HEK293T (cell line): Measurements from ENCODE around the gene ECSIT.
A peak's percentile ranks its signal among the peaks of the same experiment; 100 is the strongest.

Experiments
- CTCF ChIA-PET: fragments of 350-600 bp; formaldehyde crosslinking; extraction: SDS; loops from one replicate; lab custom pipeline; 2021; ENCODE audit warnings: antibody characterized with exemption, inconsistent platforms; lab: Yijun Ruan, JAX
- POLR2A ChIA-PET: fragments of 350-600 bp; formaldehyde crosslinking; extraction: SDS; loops from one replicate; lab custom pipeline; 2020; ENCODE audit warnings: antibody characterized with exemption, inconsistent platforms; lab: Yijun Ruan, JAX
- DNase-seq: peaks from one replicate; pipeline ENCODE4 v3.0.0; 2012; ENCODE audit warnings: mixed read lengths; ENCODE audit errors: extremely low spot score
- ARNT ChIP-seq: fragments of 450-650 bp; IDR thresholded peaks from 2 replicates; pipeline ENCODE4 v1.6.1; 2017; ENCODE audit warnings: mild to moderate bottlenecking
- BHLHE40 ChIP-seq: fragments of 450-650 bp; IDR thresholded peaks from 2 replicates; pipeline ENCODE4 v1.6.1; 2016; ENCODE audit warnings: mild to moderate bottlenecking, moderate library complexity, borderline replicate concordance
- CTBP1 ChIP-seq: fragments of 450-650 bp; IDR thresholded peaks from 2 replicates; pipeline ENCODE4 v1.6.1; 2016; ENCODE audit warnings: borderline replicate concordance
- ELF4 ChIP-seq: fragments of 450-650 bp; IDR thresholded peaks from 2 replicates; pipeline ENCODE4 v1.6.1; 2017; ENCODE audit warnings: antibody characterized with exemption
- FOXA1 ChIP-seq: fragments of 450-650 bp; IDR thresholded peaks from 2 replicates; pipeline ENCODE4 v1.6.1; 2016; ENCODE audit warnings: mild to moderate bottlenecking
- FOXM1 ChIP-seq: fragments of 450-650 bp; IDR thresholded peaks from 2 replicates; pipeline ENCODE4 v1.6.1; 2017; ENCODE audit warnings: mild to moderate bottlenecking, borderline replicate concordance
- HDGF ChIP-seq: fragments of 450-650 bp; IDR thresholded peaks from 2 replicates; pipeline ENCODE4 v1.6.1; 2017; ENCODE audit warnings: antibody characterized with exemption, borderline replicate concordance
- L3MBTL2 ChIP-seq: fragments of 450-650 bp; conservative IDR thresholded peaks from 2 replicates; pipeline ENCODE4 v1.6.1; 2016; ENCODE audit warnings: mild to moderate bottlenecking
- LEF1 ChIP-seq: fragments of 450-650 bp; IDR thresholded peaks from 2 replicates; pipeline ENCODE4 v1.6.1; 2017; ENCODE audit warnings: mild to moderate bottlenecking, borderline replicate concordance
- NFRKB ChIP-seq: fragments of 450-650 bp; IDR thresholded peaks from 2 replicates; pipeline ENCODE4 v1.6.1; 2016; ENCODE audit warnings: mild to moderate bottlenecking, moderate library complexity
- SUZ12 ChIP-seq: fragments of 450-650 bp; IDR thresholded peaks from 2 replicates; pipeline ENCODE4 v1.6.1; 2016; ENCODE audit warnings: mild to moderate bottlenecking
- TARDBP ChIP-seq: fragments of 450-650 bp; IDR thresholded peaks from 2 replicates; pipeline ENCODE4 v1.6.1; 2016
- ZNF384 ChIP-seq: fragments of 450-650 bp; IDR thresholded peaks from 2 replicates; pipeline ENCODE4 v1.6.1; 2016
- TF ChIP-seq, protein P1 (sequence below): fragments of 450-650 bp; IDR thresholded peaks from 2 replicates; pipeline ENCODE4 v1.6.1; 2016

ECSIT gene

DNA sequence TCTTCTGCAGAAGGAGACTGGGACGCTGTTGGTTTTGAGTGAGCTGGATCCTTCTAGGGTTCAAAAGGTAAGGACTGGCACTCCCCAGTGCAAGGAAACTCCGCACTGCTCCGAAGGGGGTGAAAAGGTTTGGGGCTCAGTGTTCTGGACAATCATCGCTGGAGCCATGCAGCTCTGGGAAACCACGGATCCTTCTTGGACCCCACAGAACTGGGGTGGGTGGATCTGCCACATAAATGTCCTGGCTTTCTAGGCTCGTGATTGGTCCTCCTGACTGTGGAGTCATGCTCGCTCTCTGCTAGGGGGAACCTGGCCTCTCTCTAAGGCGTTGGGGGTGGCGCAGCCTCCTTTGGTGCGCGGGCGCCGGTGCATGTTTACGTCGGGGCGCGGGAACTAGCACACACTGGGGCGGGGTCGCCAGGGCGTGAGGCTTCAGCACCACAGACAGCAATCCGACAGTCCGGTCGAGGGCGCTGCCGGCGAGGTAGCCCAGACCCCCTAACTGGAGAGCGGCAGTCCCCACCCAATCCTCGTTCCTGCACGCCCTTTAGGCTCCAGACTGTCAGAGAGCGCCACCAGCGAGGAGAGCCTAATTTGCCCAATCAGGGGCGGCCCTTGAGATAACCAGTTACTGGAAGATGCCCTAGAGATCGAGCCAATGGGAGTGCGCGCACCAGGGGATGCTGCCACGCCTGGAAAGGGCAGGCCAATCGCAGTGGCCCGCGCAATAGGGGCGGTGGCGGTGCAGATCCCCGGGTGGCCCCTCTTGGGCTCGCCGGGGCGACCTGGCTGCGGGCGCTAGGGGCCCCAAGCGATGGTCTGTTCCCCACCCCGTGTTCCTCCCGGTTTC is 47.2 kb downstream of the ECSIT start:
- ChIA-PET CTCF (interaction anchor here (0.6 to 3.0 kb wide), 15 partner anchors 12 to 252 kb away, joined by 3 to 14 read pairs (median 5); partner anchors contain the start of gene ELOF1), POLR2A (interaction anchor here (0.6 to 1.7 kb wide), 4 partner anchors 21 to 188 kb away, joined by 3 to 12 read pairs (median 6); partner anchors contain the start of gene SWSAP1)
- TF ChIP-seq CTBP1 (no peak), L3MBTL2 (peak; percentile 17), NFRKB (no peak), SUZ12 (no peak), TARDBP (no peak), LEF1 (no peak)
- TF ChIP-seq, protein P1, sequence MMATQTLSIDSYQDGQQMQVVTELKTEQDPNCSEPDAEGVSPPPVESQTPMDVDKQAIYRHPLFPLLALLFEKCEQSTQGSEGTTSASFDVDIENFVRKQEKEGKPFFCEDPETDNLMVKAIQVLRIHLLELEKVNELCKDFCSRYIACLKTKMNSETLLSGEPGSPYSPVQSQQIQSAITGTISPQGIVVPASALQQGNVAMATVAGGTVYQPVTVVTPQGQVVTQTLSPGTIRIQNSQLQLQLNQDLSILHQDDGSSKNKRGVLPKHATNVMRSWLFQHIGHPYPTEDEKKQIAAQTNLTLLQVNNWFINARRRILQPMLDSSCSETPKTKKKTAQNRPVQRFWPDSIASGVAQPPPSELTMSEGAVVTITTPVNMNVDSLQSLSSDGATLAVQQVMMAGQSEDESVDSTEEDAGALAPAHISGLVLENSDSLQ = 0 out of 2 replicates have a peak, but pooled peaks have one; percentile 20
- peak; percentile 84 for DNase-seq

DNA sequence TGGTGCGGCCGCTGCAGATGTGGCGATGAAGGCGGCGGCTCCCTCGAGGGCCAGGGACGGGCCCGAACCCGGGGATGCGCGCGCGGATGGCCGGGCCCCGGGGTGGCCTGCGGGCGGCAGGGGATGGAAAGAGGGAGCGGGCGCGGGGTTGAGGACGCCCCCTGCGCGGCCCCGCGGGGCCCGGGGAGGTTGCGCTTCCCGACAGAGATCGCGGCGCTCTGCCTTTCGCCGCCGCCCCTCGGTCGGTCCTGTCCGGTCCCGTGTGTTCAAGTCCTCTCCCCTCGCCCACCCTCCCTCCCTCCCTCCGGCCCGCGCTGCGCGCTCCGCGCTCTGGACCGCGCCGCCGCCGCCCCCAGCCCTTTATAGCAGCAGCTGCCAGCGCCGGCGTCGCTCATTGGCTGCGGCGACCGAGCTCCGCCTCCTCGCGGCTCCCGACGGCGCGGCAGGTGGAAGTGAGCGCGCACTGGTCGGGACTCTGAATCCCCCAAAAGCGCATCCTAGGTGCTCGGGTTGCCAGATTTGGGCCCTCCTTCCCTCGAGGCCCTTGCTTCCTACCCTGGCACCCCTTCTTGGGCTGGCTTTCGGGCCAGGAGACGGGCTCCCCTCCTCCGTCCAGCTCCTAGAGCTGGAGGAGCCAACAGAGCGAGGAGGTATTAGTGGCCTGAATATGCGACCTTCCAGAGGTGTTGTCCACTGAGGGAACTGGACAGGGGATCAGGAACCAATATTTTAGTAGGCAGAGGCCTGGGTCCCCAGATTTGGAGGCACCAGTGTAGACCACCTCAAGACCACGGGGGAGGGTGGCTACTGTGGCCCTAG is 48.0 kb downstream of the ECSIT start, which contains the start of gene ELAVL3:
Gene ELAVL3 (minus strand): TSS at position 332 of the 819 bp plus-strand sequence. CDS start 438 bp downstream, outside the sequence.
- no peak for DNase-seq
- CTCF ChIA-PET = interaction anchor here (3.0 kb wide), 1 partner anchor 100 kb away, joined by 14 read pairs; no protein-coding TSS in a partner anchor
- POLR2A ChIA-PET = interaction anchor here (0.6 to 1.7 kb wide), 3 partner anchors 21 to 106 kb away, joined by 3 to 12 read pairs (median 9); partner anchors contain the start of gene SWSAP1
- TF ChIP-seq NFRKB (no peak), ZNF384 (no peak), HDGF (no peak), BHLHE40 (no peak), ELF4 (no peak), FOXM1 (no peak), CTBP1 (no peak), L3MBTL2 (no peak)
- TF ChIP-seq, protein P1 = no peak

DNA sequence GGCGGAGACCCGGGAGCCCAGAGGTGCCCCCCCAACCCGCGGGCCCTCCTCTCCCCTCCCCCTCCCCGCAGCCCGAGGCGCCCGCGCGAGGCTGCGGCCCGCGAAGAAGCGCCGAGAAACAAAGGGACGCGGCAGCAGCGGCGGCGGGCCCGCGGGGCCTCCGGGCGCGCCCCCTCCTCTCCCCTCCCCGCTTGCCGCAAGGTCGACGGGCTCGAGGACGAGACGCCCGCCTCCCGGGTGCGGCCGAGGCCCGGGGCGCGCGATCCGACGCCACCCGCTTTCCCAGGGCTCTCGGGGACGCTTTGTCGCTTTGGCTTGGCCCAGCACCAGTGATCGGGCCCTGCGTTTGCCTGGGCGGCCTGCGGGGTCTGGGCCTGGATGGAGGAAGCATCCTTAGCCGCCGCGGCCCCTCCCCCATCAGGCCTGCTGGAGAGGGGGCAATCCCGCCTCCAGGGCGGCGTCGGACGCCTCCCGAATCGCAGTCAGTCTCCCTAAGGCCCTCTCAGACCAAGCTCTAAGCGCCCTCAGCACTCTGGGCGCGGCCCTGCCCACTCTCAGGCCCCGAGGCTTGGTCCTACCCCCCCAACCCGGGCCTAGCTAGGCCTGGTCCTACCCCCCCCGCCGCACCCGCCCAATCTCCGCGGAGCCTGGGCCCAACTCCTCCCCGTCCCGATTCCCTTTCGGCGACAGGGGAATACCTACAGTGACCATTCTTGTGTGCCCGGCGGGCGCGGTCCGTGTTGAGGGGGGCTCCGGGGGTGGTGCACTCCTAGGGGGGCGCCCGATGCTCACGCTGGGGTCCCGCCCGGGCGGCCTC is 48.8 kb downstream of the ECSIT start:
- ChIA-PET CTCF (interaction anchor here (3.0 kb wide), 1 partner anchor 99 kb away, joined by 14 read pairs; no protein-coding TSS in a partner anchor), POLR2A (no interaction called here)
- TF ChIP-seq ZNF384 (no peak), NFRKB (no peak), CTBP1 (no peak), ELF4 (no peak), HDGF (no peak), L3MBTL2 (no peak)
- DNase-seq = no peak

DNA sequence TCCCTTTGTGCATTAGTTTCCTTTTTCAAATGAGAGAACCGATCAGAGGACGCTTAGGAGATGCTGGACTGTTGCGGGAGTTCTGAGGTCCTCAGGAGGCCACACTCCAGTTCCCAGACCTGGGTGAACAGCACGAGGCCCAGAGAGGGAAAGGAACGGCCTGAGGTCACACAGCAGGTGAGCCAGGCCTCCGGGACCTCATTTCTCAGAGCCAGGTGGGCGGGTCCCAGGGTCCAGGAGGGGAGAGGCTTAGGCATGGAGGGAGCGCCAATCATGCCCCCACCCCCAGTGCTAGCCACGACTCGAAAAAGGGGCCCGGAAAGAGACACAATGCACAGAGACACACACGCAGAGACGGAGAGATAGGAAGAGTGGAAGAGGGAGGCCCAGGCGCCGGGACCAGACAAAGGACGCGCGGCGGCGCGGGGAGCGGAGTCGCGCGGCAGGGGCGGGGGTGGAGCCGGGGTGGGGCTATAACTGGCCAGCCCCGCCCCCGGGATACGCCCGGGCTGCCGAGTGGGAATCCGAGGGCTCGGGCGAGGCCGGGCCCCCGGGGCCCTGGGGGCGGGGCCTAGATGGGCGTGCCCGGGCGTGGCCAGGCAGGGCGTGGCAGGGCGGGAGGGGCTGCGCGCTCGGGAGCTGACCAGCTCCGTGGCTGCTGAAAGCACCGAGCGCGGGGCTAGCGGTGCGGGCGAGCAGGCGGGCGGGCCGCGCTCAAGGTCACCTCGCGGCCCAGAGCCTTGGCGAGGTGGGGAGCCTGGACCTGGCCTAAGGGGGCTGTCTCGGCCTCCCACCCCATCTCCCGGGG is 49.6 kb downstream of the ECSIT start:
- no peak for TF ChIP-seq TARDBP
- TF ChIP-seq, protein P1 = 0 out of 2 replicates have a peak, but pooled peaks have one; percentile 7
- POLR2A ChIA-PET = no interaction called here
- CTCF ChIA-PET = no interaction called here
- peak; percentile 74 for DNase-seq

DNA sequence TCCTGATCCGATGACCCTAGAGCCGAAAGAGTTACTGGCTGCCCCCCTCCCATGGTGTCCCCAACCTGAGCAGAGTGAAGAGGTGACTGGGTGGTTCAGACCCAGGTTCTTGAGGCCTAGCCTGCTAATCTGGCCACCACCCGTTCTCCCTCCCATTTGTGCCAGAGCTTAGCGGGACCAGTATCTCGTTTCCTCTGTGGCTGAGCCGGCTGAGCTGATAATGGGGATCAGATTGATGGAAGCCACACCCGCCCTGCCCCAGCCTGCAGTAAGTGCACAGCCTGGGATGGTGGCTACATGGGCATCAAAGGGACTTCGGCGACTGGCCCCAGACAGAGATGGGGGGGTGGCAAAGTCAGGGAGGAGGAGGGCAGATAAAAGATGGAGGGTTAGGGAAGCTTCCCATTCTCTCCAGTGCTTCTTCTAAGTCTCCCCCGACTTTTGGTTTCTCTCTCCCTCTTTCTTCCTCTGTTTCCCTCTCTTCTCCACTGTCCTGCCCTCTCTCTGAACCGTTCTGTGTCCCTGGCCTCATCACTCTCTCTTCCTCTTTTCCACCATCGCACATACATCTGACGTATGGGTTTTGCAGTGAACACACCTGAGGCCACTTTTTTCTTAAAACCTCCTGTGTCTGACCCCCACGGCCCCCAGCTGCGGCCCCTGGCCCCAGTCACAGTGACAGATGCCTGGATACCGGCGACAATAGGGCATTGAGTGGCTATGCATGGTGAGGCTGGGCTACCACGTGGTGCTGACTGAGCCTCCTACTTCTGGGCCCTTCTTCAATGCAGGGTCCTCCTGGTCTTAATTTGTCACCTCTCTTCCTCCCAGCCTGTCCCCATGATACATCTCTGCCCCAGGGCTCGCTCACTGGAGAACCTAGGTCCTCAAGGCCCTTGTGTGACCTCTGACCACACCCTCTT is 50.5 kb downstream of the ECSIT start:
- CTCF ChIA-PET = interaction anchor here (0.6 to 0.7 kb wide), 2 partner anchors 1456 to 1619 kb away, joined by 4 to 9 read pairs; no protein-coding TSS in a partner anchor
- DNase-seq = no peak
- POLR2A ChIA-PET = no interaction called here
- TF ChIP-seq BHLHE40 = no peak
- no peak for TF ChIP-seq ZNF384
- no peak for TF ChIP-seq ELF4
- TF ChIP-seq ARNT = no peak
- no peak for TF ChIP-seq LEF1
- no peak for TF ChIP-seq FOXM1
- TF ChIP-seq FOXA1 = no peak
- TF ChIP-seq, protein P1 = no peak
- TF ChIP-seq HDGF = no peak
- no peak for TF ChIP-seq SUZ12
- no peak for TF ChIP-seq L3MBTL2
